Panc1 (cell line): Measurements from ENCODE around the gene CHST11. TPM values are rescaled to one million over a fixed set of nuclear protein-coding genes. Genes with fewer than 3 reads are reported as not detected.

ENCODE experiments used
- ATAC-seq: fragments of 200-7000 bp; cut with Tn5 transposase; 2 replicates; pipeline ENCODE4 v1.9.1; 2020; ENCODE audit warnings: mild to moderate bottlenecking, moderate library complexity
- BruUV-seq: library from RNA; stranded (reverse); fragments of 400-500 nt; replicated peaks from 2 replicates; lab custom pipeline; 2021; lab: Mats Ljungman, UMichigan
- CTCF ChIA-PET: fragments of 300-600 bp; sonication (Branson Sonifier 250); formaldehyde crosslinking; loops from one replicate; lab custom pipeline; 2022; ENCODE audit warnings: antibody characterized with exemption; lab: Charles Lee
- POLR2A ChIA-PET: fragments of 300-600 bp; sonication (Branson Sonifier 250); formaldehyde crosslinking; loops from one replicate; lab custom pipeline; 2022; ENCODE audit warnings: antibody characterized with exemption; lab: Charles Lee
- DNase-seq: peaks from one replicate; pipeline ENCODE4 v3.0.0-alpha.2; 2010; ENCODE audit warnings: low read depth, low spot score
- H3K27ac ChIP-seq: 2 replicates; pipeline ENCODE4 v1.5.1; 2011; ENCODE audit warnings: mild to moderate bottlenecking, low read length, inconsistent platforms
- H3K27me3 ChIP-seq: fragments of 200-500 bp; sonication (Bioruptor generic); 2 replicates; pipeline ENCODE4 v1.6.0; 2014; ENCODE audit warnings: low read length, inconsistent platforms; ENCODE audit not compliant: control insufficient read depth, insufficient read depth
- H3K36me3 ChIP-seq: fragments of 200-500 bp; sonication (Bioruptor generic); 2 replicates; pipeline ENCODE4 v1.5.1; 2014; ENCODE audit warnings: inconsistent platforms, mild to moderate bottlenecking, low read length, moderate library complexity; ENCODE audit not compliant: control insufficient read depth, insufficient read depth
- H3K4me1 ChIP-seq: 2 replicates; pipeline ENCODE4 v1.5.1; 2011; ENCODE audit warnings: inconsistent platforms, mild to moderate bottlenecking, low read length, moderate library complexity; ENCODE audit not compliant: control insufficient read depth, insufficient read depth
- H3K4me3 ChIP-seq, 2 experiments: 2 replicates each; pipeline ENCODE4 v1.5.1; 2011 to 2012; ENCODE audit warnings: low read depth in 2 of 2, low read length in 2 of 2, mild to moderate bottlenecking in 2 of 2, inconsistent platforms in 1 of 2, moderate library complexity in 1 of 2
- H3K9me3 ChIP-seq: fragments of 200-500 bp; sonication (Bioruptor generic); 2 replicates; pipeline ENCODE4 v1.5.1; 2014; ENCODE audit warnings: low read depth, mild to moderate bottlenecking, inconsistent platforms, low read length, moderate library complexity; ENCODE audit not compliant: control insufficient read depth, insufficient read depth
- CTCF ChIP-seq: fragments of 450-650 bp; IDR thresholded peaks from 2 replicates; pipeline ENCODE4 v1.5.1; 2017; ENCODE audit warnings: mild to moderate bottlenecking
- POLR2AphosphoS5 ChIP-seq: IDR thresholded peaks from 2 replicates; pipeline ENCODE4 v1.6.1; 2012; ENCODE audit warnings: mild to moderate bottlenecking, low read depth, low read length, moderate library complexity
- REST ChIP-seq, 2 experiments: IDR thresholded peaks; 2 replicates each; pipeline ENCODE4 v1.6.1; 2011 to 2012; ENCODE audit warnings: low read depth in 2 of 2, control low read depth in 1 of 2, low read length in 1 of 2, mild to moderate bottlenecking in 1 of 2, moderate library complexity in 1 of 2; ENCODE audit not compliant: insufficient read depth in 1 of 2
- SIN3A ChIP-seq: IDR thresholded peaks from 2 replicates; pipeline ENCODE4 v1.6.1; 2012; ENCODE audit warnings: low read depth, mild to moderate bottlenecking, low read length, moderate library complexity, borderline replicate concordance; ENCODE audit not compliant: insufficient read depth
- TCF7L2 ChIP-seq: IDR thresholded peaks from 2 replicates; pipeline ENCODE4 v1.6.1; 2011; ENCODE audit warnings: mild to moderate bottlenecking, low read depth, low read length, inconsistent platforms
- in situ Hi-C: cut with HindIII; loops from 2 replicates; pipeline ENCODE4 v1.10.0; 2016; ENCODE audit warnings: low sequenced_read_pairs, low pct_unique_long_range_greater_than_20kb
- intact Hi-C: fragments of 100-400 bp; cut with micrococcal nuclease; formaldehyde crosslinking; loops from one replicate; pipeline ENCODE4 v1.10.0; 2022; ENCODE audit not compliant: unreplicated experiment
- total RNA-seq: library from RNA; stranded (reverse); gene quantifications from one replicate; pipeline ENCODE4 v1.2.1, GENCODE V29; 2021; ENCODE audit not compliant: unreplicated experiment

CHST11 gene
- total RNA-seq, 1 experiment from 2014 or later: 11.4 TPM

- in situ Hi-C loops: no loop called here
- H3K27ac ChIP-seq: no peak overlapping the region
- H3K4me3 ChIP-seq: no peak overlapping the region
- TF ChIP-seq TCF7L2: no peak
- no peak for TF ChIP-seq SIN3A
- no peak for TF ChIP-seq POLR2AphosphoS5
- no peak for DNase-seq
- no peaks in the 10 kb centered on the region for H3K27me3 ChIP-seq
- H3K9me3 ChIP-seq: peaks cover 3% of the 10 kb centered on the region; the same call in 1 of the 2 replicates
- intact Hi-C loops: no loop called here
- no TSS peak for BruUV-seq
- H3K4me1 ChIP-seq: no peaks in the 10 kb centered on the region
- ATAC-seq: no peak
- ChIA-PET CTCF (no interaction called here), POLR2A (no interaction called here)
- H3K36me3 ChIP-seq: no peaks in the 10 kb centered on the region
These were observed 327.8 kb downstream of the CHST11 start for GRCh38 chr12:104784592-104784991.

- H3K4me1 ChIP-seq: no peaks in the 10 kb centered on the region
- DNase-seq: no peak
- ChIA-PET CTCF (no interaction called here), POLR2A (no interaction called here)
- H3K4me3 ChIP-seq: no peak overlapping the region
- in situ Hi-C loops (no loop called here), intact Hi-C loops (no loop called here)
- no peaks in the 10 kb centered on the region for H3K9me3 ChIP-seq
- no peak for ATAC-seq
- no peak overlapping the region for H3K27ac ChIP-seq
- BruUV-seq: no TSS peak
- no peaks in the 10 kb centered on the region for H3K27me3 ChIP-seq
- no peaks in the 10 kb centered on the region for H3K36me3 ChIP-seq
- TF ChIP-seq SIN3A: no peak
- no peak for TF ChIP-seq REST (IDR thresholded peaks at IDR 0.05; ENCODE audit: insufficient read depth in 1 of 2, low read depth in 2 of 2, low read length in 1 of 2)
- TF ChIP-seq POLR2AphosphoS5: no peak
- TF ChIP-seq CTCF: no peak
- TF ChIP-seq TCF7L2: no peak
These were observed 329.1 kb downstream of the CHST11 start for GRCh38 chr12:104785886-104786285.

GRCh38 chr12:104786352-104786751 is 329.6 kb downstream of the CHST11 start:
- Histone ChIP-seq H3K27ac (no peak overlapping the region), H3K36me3 (no peaks in the 10 kb centered on the region), H3K9me3 (no peaks in the 10 kb centered on the region), H3K4me1 (no peaks in the 10 kb centered on the region), H3K4me3 (no peak overlapping the region), H3K27me3 (no peaks in the 10 kb centered on the region)
- in situ Hi-C loops (no loop called here), intact Hi-C loops (no loop called here)
- POLR2A ChIA-PET: no interaction called here
- DNase-seq (no peak), ATAC-seq (no peak)
- BruUV-seq: no TSS peak
- CTCF ChIA-PET: no interaction called here
- TF ChIP-seq TCF7L2 (no peak), CTCF (no peak), SIN3A (no peak), POLR2AphosphoS5 (no peak), REST (IDR thresholded peaks at IDR 0.05; ENCODE audit: insufficient read depth in 1 of 2, low read depth in 2 of 2, low read length in 1 of 2) (no peak)
